IMR-90 (cell line): Measurements from ENCODE around the gene FGF6. TPM values are rescaled to one million over a fixed set of nuclear protein-coding genes. Genes with fewer than 3 reads are reported as not detected.

Experiments used
- ATAC-seq: fragments of 200-7000 bp; cut with Tn5 transposase; 2 replicates; pipeline ENCODE4 v1.9.1; 2020; ENCODE audit warnings: low read depth, mild to moderate bottlenecking, moderate library complexity
- BruUV-seq: library from RNA; stranded (reverse); fragments of 400-500 nt; replicated peaks from 2 replicates; lab custom pipeline; 2021; lab: Mats Ljungman, UMichigan
- CTCF ChIA-PET: fragments of 300-600 bp; formaldehyde crosslinking; extraction: SDS; loops from one replicate; lab custom pipeline; 2021; ENCODE audit warnings: antibody characterized with exemption; lab: Yijun Ruan, JAX
- POLR2A ChIA-PET: fragments of 300-600 bp; sonication (Branson Sonifier 250); formaldehyde crosslinking; loops from one replicate; lab custom pipeline; 2022; ENCODE audit warnings: antibody characterized with exemption; ENCODE audit not compliant: unreplicated experiment; lab: Charles Lee
- DNase-seq: peaks from one replicate; pipeline ENCODE4 v3.0.0; 2013
- H2AFZ ChIP-seq: replicated peaks from 2 replicates; pipeline ENCODE3; 2013; ENCODE audit warnings: low read length, mild to moderate bottlenecking; ENCODE audit not compliant: poor library complexity
- H2AK5ac ChIP-seq: 2 replicates; pipeline ENCODE4 v1.6.1; 2013; ENCODE audit warnings: low read depth, low read length, inconsistent platforms
- H2AK9ac ChIP-seq: replicated peaks from 2 replicates; pipeline ENCODE3; 2013; ENCODE audit warnings: mild to moderate bottlenecking, low read depth, low read length, moderate library complexity; ENCODE audit not compliant: poor library complexity
- H2BK120ac ChIP-seq: 2 replicates; pipeline ENCODE4 v1.6.1; 2013; ENCODE audit warnings: low read depth, low read length, inconsistent platforms
- H2BK15ac ChIP-seq: 3 replicates; pipeline ENCODE4 v1.6.1; 2013; ENCODE audit warnings: low read depth, low read length, inconsistent platforms
- H2BK20ac ChIP-seq: 2 replicates; pipeline ENCODE4 v1.6.1; 2013; ENCODE audit warnings: low read depth, mild to moderate bottlenecking, inconsistent platforms, low read length, moderate library complexity
- H2BK5ac ChIP-seq: 2 replicates; pipeline ENCODE4 v1.6.1; 2013; ENCODE audit warnings: mild to moderate bottlenecking, low read depth, low read length, inconsistent platforms; ENCODE audit not compliant: poor library complexity, severe bottlenecking
- H3K14ac ChIP-seq: replicated peaks from 2 replicates; pipeline ENCODE4 v1.6.1; 2013; ENCODE audit warnings: low read depth, low read length, inconsistent platforms
- H3K18ac ChIP-seq: 2 replicates; pipeline ENCODE4 v1.6.1; 2013; ENCODE audit warnings: low read depth, low read length, control low read depth
- H3K23ac ChIP-seq: 2 replicates; pipeline ENCODE4 v1.6.1; 2013; ENCODE audit warnings: low read depth, low read length, inconsistent platforms
- H3K27ac ChIP-seq: 2 replicates; pipeline ENCODE4 v1.5.1; 2013; ENCODE audit warnings: mild to moderate bottlenecking, control low read depth, low read length; ENCODE audit not compliant: insufficient read depth
- H3K27me3 ChIP-seq: 2 replicates; pipeline ENCODE4 v1.6.1; 2013; ENCODE audit warnings: low read length; ENCODE audit not compliant: control insufficient read depth, insufficient read depth
- H3K36me3 ChIP-seq: 2 replicates; pipeline ENCODE4 v1.6.1; 2013; ENCODE audit warnings: low read length, mixed read lengths; ENCODE audit not compliant: control insufficient read depth, insufficient read depth
- H3K4ac ChIP-seq: 2 replicates; pipeline ENCODE4 v1.6.1; 2013; ENCODE audit warnings: low read depth, low read length, inconsistent platforms
- H3K4me1 ChIP-seq: 2 replicates; pipeline ENCODE4 v1.6.1; 2013; ENCODE audit warnings: low read length, mixed read lengths; ENCODE audit not compliant: control insufficient read depth, insufficient read depth
- H3K4me2 ChIP-seq: 2 replicates; pipeline ENCODE4 v1.6.1; 2013; ENCODE audit warnings: low read depth, mild to moderate bottlenecking, control low read depth, low read length, moderate library complexity
- H3K4me3 ChIP-seq: 2 replicates; pipeline ENCODE4 v1.5.1; 2013; ENCODE audit warnings: low read depth, mild to moderate bottlenecking, control low read depth, low read length, moderate library complexity; ENCODE audit not compliant: insufficient read depth
- H3K56ac ChIP-seq: 2 replicates; pipeline ENCODE4 v1.6.1; 2013; ENCODE audit warnings: low read length, inconsistent platforms; ENCODE audit not compliant: insufficient read depth; ENCODE audit errors: extremely low read depth
- H3K79me1 ChIP-seq, 2 experiments: 2 replicates each; pipeline ENCODE4 v1.6.1; 2013; ENCODE audit warnings: low read length in 2 of 2, inconsistent platforms in 1 of 2, low read depth in 1 of 2
- H3K9ac ChIP-seq: 2 replicates; pipeline ENCODE4 v1.6.1; 2013; ENCODE audit warnings: low read depth, low read length, control low read depth
- H3K9me1 ChIP-seq: 2 replicates; pipeline ENCODE4 v1.6.1; 2013; ENCODE audit warnings: low read length, inconsistent platforms; ENCODE audit not compliant: insufficient read depth
- H3K9me3 ChIP-seq: 2 replicates; pipeline ENCODE4 v1.6.1; 2013; ENCODE audit warnings: low read length; ENCODE audit not compliant: control insufficient read depth, insufficient read depth
- H4K20me1 ChIP-seq: 2 replicates; pipeline ENCODE4 v1.6.1; 2013; ENCODE audit warnings: low read length, inconsistent platforms; ENCODE audit not compliant: insufficient read depth
- H4K5ac ChIP-seq: 2 replicates; pipeline ENCODE4 v1.6.1; 2013; ENCODE audit warnings: mild to moderate bottlenecking, low read depth, low read length, control low read depth
- H4K8ac ChIP-seq, 2 experiments: 2 replicates each; pipeline ENCODE4 v1.6.1; 2013; ENCODE audit warnings: low read depth in 2 of 2, low read length in 2 of 2, control low read depth in 1 of 2, inconsistent platforms in 1 of 2
- H4K91ac ChIP-seq: 2 replicates; pipeline ENCODE4 v1.6.1; 2013; ENCODE audit warnings: low read depth, low read length, inconsistent platforms; ENCODE audit not compliant: insufficient read depth
- BHLHE40 ChIP-seq: fragments of 150-350 bp; IDR thresholded peaks from 2 replicates; pipeline ENCODE4 v1.6.1; 2016; ENCODE audit warnings: mild to moderate bottlenecking, low read depth, low read length
- CHD1 ChIP-seq: IDR thresholded peaks from 2 replicates; pipeline ENCODE4 v1.6.1; 2012; ENCODE audit warnings: low read depth, low read length, improper control_type of control experiment
- MAFK ChIP-seq: IDR thresholded peaks from 2 replicates; pipeline ENCODE4 v1.6.1; 2012; ENCODE audit warnings: low read depth, low read length, improper control_type of control experiment
- RAD21 ChIP-seq: IDR thresholded peaks from 2 replicates; pipeline ENCODE4 v1.6.1; 2012; ENCODE audit warnings: low read length, improper control_type of control experiment
- RCOR1 ChIP-seq: IDR thresholded peaks from 2 replicates; pipeline ENCODE4 v1.6.1; 2012; ENCODE audit warnings: mild to moderate bottlenecking, low read length, improper control_type of control experiment; ENCODE audit not compliant: insufficient replicate concordance
- RFX5 ChIP-seq: IDR thresholded peaks from 2 replicates; pipeline ENCODE4 v1.8.0; 2012; ENCODE audit warnings: low read depth, mild to moderate bottlenecking, low read length, moderate library complexity
- SMC3 ChIP-seq: fragments of 150-350 bp; IDR thresholded peaks from 2 replicates; pipeline ENCODE4 v1.6.1; 2016; ENCODE audit warnings: low read depth, mild to moderate bottlenecking, antibody characterized with exemption, low read length, moderate library complexity
- whole genome bisulfite sequencing, 2 experiments: methylation state at CpG; one replicate each; pipeline versions ENCODE4 v1.1.5 to v1.1.7; 2013; ENCODE audit warnings: missing lambda C conversion rate in 2 of 2; ENCODE audit not compliant: insufficient read length in 1 of 2; ENCODE audit errors: extremely low coverage in 2 of 2; 5-methylcytosine and 5-hydroxymethylcytosine counted together
- dilution Hi-C: fragments of 300-500 bp; cut with HindIII; formaldehyde crosslinking; loops from one replicate; pipeline ENCODE4 v1.14.3; 2018; ENCODE audit warnings: low sequenced_read_pairs; ENCODE audit not compliant: unreplicated experiment
- in situ Hi-C: fragments of 300-500 bp; cut with MboI; formaldehyde crosslinking; loops from 3 replicates; pipeline ENCODE4 v1.14.3; 2019; ENCODE audit warnings: low sequenced_read_pairs, inconsistent platforms, mixed read lengths
- intact Hi-C: fragments of 100-400 bp; cut with micrococcal nuclease; formaldehyde crosslinking; loops from 2 replicates; pipeline ENCODE4 v1.10.0; 2022
- polyA plus RNA-seq, 3 experiments: library from polyadenylated mRNA; depleted of rRNA; stranded (reverse); fragments of >200 nt; gene quantifications; 2 replicates each; pipeline ENCODE4 v1.2.3, GENCODE V29; 2012; ENCODE audit warnings: low replicate concordance in 1 of 3
- total RNA-seq: library from RNA; depleted of rRNA; stranded (reverse); fragments of >200 nt; gene quantifications from 2 replicates; pipeline ENCODE4 v1.2.3, GENCODE V29; 2012

Gene FGF6
- total and polyA plus RNA-seq, 2 of the 4 experiments (the other 2 are of a cell fraction), result not detected

DNA sequence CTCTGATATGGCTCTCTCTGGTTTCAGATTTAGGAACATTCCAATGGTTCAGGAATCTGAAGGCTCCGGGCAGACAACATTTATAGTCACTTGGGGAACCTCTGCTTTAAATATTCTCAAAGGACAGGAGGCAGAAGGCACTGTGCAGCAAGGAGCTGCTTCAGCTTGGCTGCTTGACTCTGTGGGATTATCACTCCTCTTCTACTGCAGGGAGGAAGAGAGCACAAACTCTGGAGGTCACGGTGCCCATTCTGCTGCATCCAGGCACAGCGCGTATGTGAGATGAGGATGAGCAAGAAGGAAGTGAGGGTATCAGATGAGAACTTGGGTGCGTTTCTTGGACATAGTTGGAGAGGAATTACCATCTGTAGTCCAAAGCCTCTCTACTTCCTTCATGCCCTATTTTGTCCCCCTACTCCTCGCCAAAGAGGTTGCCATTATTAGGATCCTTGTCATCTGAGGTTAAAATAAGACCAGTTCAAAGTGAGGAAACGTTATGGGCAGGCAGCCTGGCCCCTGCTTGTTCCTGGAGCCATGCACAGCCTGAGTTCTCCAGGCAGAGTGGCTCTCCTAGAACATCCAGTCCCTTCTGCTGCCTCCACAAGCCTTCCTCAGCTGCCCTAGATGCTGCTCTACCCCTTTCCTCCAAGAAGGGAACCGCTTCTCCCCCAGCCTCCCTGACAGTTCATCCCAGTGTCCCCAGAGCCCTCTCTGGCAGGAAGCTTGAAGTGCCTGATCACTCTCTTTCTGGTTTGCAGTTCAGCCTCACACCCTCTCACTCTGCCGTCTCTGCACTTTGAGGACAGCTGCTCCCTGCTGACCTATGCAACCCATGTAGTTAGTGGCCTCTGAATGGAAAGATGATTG lies 12.5 kb downstream of the FGF6 start:
- Histone ChIP-seq H4K20me1 (no peaks in the 10 kb centered on the region), H3K4me3 (no peak overlapping the region), H2AFZ (peak overlapping the region; percentile 23), H2BK15ac (no peak overlapping the region), H4K8ac (no peak overlapping the region), H2BK20ac (no peak overlapping the region), H3K9ac (no peak overlapping the region), H3K79me1 (no peaks in the 10 kb centered on the region), H3K23ac (no peak overlapping the region), H4K91ac (no peak overlapping the region), H2AK5ac (no peak overlapping the region), H3K27me3 (peaks cover 5% of the 10 kb centered on the region; the same call in 1 of the 2 replicates), H4K5ac (no peak overlapping the region), H3K9me1 (no peaks in the 10 kb centered on the region; the same call in 1 of the 2 replicates), H2AK9ac (no peak overlapping the region), H3K4me1 (no peaks in the 10 kb centered on the region), H3K4ac (no peak overlapping the region), H3K18ac (no peak overlapping the region), H2BK5ac (no peak overlapping the region), H3K56ac (no peak overlapping the region; the same call in 1 of the 2 replicates), H3K14ac (no peak overlapping the region), H3K27ac (no peak overlapping the region), H3K36me3 (no peaks in the 10 kb centered on the region), H3K4me2 (no peak overlapping the region), H2BK120ac (no peak overlapping the region), H3K9me3 (no peaks in the 10 kb centered on the region)
- 0% methylated on average over 1 of the region's 9 CpGs; no CpG with 5 or more reads in 1 of the 2 experiments for WGBS, 2 experiments
- CTCF ChIA-PET, result no interaction called here
- BruUV-seq, result no TSS peak
- dilution Hi-C loops, result no loop called here
- ATAC-seq (no peak), DNase-seq (no peak)
- intact Hi-C loops, result no loop called here
- no peak for TF ChIP-seq RCOR1
- TF ChIP-seq RFX5, result no peak
- no peak for TF ChIP-seq BHLHE40
- no peak for TF ChIP-seq CHD1
- no peak for TF ChIP-seq RAD21
- TF ChIP-seq SMC3, result no peak
- TF ChIP-seq MAFK, result no peak
- POLR2A ChIA-PET, result no interaction called here
- in situ Hi-C loops, result no loop called here
